ENCODE data around the gene WNT11.

DNA sequence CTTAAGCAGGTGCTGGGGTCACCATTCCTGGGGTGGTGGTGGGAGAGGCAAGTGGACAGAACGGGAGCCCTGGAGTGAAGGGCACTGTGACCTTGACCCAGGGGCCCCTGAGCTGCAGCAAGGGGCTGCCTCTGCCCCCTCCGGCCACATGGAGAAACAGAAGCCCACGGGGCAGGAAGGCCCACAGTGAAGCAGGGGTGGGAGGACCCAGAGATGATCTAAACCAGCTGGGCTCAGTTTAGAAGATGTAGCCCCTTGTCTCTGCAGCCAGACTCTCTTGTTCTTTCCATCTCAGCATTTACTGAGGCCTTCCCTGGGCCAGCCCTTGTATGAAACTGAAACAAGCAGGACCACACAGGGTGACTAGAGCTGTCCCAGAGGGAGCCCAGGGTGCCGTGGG, 30.5 kb downstream of the WNT11 start:
- TF ChIP-seq, protein P1, sequence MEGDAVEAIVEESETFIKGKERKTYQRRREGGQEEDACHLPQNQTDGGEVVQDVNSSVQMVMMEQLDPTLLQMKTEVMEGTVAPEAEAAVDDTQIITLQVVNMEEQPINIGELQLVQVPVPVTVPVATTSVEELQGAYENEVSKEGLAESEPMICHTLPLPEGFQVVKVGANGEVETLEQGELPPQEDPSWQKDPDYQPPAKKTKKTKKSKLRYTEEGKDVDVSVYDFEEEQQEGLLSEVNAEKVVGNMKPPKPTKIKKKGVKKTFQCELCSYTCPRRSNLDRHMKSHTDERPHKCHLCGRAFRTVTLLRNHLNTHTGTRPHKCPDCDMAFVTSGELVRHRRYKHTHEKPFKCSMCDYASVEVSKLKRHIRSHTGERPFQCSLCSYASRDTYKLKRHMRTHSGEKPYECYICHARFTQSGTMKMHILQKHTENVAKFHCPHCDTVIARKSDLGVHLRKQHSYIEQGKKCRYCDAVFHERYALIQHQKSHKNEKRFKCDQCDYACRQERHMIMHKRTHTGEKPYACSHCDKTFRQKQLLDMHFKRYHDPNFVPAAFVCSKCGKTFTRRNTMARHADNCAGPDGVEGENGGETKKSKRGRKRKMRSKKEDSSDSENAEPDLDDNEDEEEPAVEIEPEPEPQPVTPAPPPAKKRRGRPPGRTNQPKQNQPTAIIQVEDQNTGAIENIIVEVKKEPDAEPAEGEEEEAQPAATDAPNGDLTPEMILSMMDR (IDR thresholded peaks at IDR 0.05; ENCODE audit: poor library complexity, severe bottlenecking): no peak
- TF ChIP-seq EZH2 (IDR thresholded peaks at IDR 0.05; ENCODE audit: borderline replicate concordance, insufficient read depth, low read length, poor library complexity, severe bottlenecking) (no peak), POLR2AphosphoS5 (IDR thresholded peaks at IDR 0.05) (no peak)
